Endometrial microvascular endothelial cells (primary cell): ENCODE data around the gene ANK2. TPM values are rescaled to one million over a fixed set of nuclear protein-coding genes. Genes with fewer than 3 reads are reported as not detected.

Source experiments
- in situ Hi-C: cut with HindIII; loops from 2 replicates; pipeline ENCODE4 v1.10.0; 2017; ENCODE audit warnings: low sequenced_read_pairs, low pct_unique_long_range_greater_than_20kb; ENCODE audit errors: inconsistent ontology term
- total RNA-seq: library from RNA; depleted of rRNA; stranded (reverse); fragments of >200 nt; gene quantifications from one replicate; pipeline ENCODE4 v1.2.3, GENCODE V29; 2015; ENCODE audit errors: inconsistent ontology term

Gene ANK2
- total RNA-seq, 1 donor from 2014 or later, result 0.09 TPM

GRCh38 chr4:113350576-113350975, 301.1 kb downstream of the ANK2 start:
- in situ Hi-C loops, result no loop called here

- in situ Hi-C loops, result no loop called here
These were observed 306.3 kb downstream of the ANK2 start for GRCh38 chr4:113355550-113356371.

- in situ Hi-C loops, result no loop called here
These were observed 307.0 kb downstream of the ANK2 start for GRCh38 chr4:113356453-113356852.

- in situ Hi-C loops, result no loop called here
These were observed 309.3 kb downstream of the ANK2 start for GRCh38 chr4:113358784-113359183.

GRCh38 chr4:113365377-113365776, 315.9 kb downstream of the ANK2 start:
- in situ Hi-C loops, result no loop called here

GRCh38 chr4:113368056-113368455, 318.6 kb downstream of the ANK2 start:
- in situ Hi-C loops, result no loop called here

- in situ Hi-C loops, result no loop called here
These were observed 321.7 kb downstream of the ANK2 start for GRCh38 chr4:113371111-113371510.

GRCh38 chr4:113375964-113376666, 326.7 kb downstream of the ANK2 start:
- in situ Hi-C loops, result no loop called here

GRCh38 chr4:113378836-113379235, 329.4 kb downstream of the ANK2 start:
- in situ Hi-C loops, result no loop called here

GRCh38 chr4:113382704-113383103, 333.3 kb downstream of the ANK2 start:
- in situ Hi-C loops, result no loop called here

GRCh38 chr4:113383111-113383785, 333.8 kb downstream of the ANK2 start:
- in situ Hi-C loops, result no loop called here

GRCh38 chr4:113384600-113384999, 335.1 kb downstream of the ANK2 start:
- in situ Hi-C loops, result no loop called here

GRCh38 chr4:113385281-113385899, 335.9 kb downstream of the ANK2 start:
- in situ Hi-C loops, result no loop called here

- in situ Hi-C loops, result no loop called here
These were observed 339.7 kb downstream of the ANK2 start for GRCh38 chr4:113389160-113389559.

- in situ Hi-C loops, result no loop called here
These were observed 341.4 kb downstream of the ANK2 start for GRCh38 chr4:113390850-113391249.

GRCh38 chr4:113394108-113394729, 344.8 kb downstream of the ANK2 start:
- in situ Hi-C loops, result no loop called here

GRCh38 chr4:113394730-113395530, 345.5 kb downstream of the ANK2 start:
- in situ Hi-C loops, result no loop called here

- in situ Hi-C loops, result no loop called here
These were observed 347.8 kb downstream of the ANK2 start for GRCh38 chr4:113397114-113397701.
